ENCODE results near the gene NPY4R. TPM values are rescaled to one million over a fixed set of nuclear protein-coding genes. Genes with fewer than 3 reads are reported as not detected.
"Not testable (repeated sequence)": the region's sequence is repeated elsewhere in the genome, so short reads cannot be mapped to it uniquely, and the experiment has no call there.

Gene NPY4R
- total and polyA plus RNA-seq, 2 donors (not counting 3 experiments of a cell fraction or from before 2014, with no cell fraction given): not detected

DNA sequence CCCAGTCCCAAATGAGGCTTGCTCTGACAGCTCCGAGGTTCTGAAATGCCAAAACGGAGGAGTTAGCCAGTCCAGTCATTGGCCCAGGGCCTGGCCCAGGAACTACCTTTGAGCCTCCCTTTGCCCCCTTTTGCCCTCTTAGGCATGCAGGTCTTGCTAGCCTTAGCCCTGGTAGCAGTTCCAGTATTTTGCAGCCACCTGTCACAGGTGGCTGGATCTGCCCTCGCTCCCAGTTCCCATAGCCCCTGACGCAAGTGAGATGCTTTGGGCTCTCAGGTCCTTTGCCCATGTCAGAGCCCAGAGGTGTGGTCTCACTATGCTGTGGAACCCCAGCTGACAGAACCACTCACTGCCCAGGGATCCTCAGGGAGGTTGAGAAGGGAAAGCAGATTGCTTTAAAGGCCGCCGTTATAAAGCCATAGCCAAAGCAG lies 48.7 kb upstream of the NPY4R start:
- no TSS peak for BruUV-seq (replicated peaks)
- POLR2A ChIA-PET: no interaction called here

DNA sequence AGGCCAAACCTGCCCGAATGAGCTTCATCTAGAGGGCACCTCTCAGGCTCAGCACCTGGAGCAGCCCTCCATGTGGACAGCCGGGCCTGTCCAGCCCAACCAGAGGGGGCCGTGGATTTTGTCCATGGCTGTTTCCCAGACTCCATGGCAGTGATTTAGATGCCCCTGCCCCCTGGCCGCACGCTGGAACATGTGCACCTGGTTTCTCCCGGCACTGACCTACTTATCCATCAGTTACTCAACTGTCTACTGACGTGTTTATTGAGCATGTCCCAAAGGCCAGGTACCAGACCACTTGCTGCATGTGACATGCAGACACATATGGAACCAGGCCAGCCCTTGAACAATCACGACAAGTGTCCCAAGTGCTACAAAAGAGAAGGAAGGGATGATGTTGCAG lies 47.6 kb upstream of the NPY4R start:
- BruUV-seq (replicated peaks); dilution Hi-C loops (cut with MboI; ENCODE audit: extremely low pct_ligation_motif_present, low sequenced_read_pairs); H3K79me2 ChIP-seq (ENCODE audit: control insufficient read depth, insufficient read depth, low read length); H4K20me1 ChIP-seq (replicated peaks; ENCODE audit: control insufficient read depth, extremely low read depth, insufficient read depth, low read length); H3K9me1 ChIP-seq (replicated peaks; ENCODE audit: control insufficient read depth, extremely low read depth, insufficient read depth, low read length); H3K36me3 ChIP-seq (ENCODE audit: control insufficient read depth in 2 of 2, extremely low read depth in 1 of 2, insufficient read depth in 2 of 2, low read length in 2 of 2); H3K4me1 ChIP-seq (ENCODE audit: control insufficient read depth, extremely low read depth, insufficient read depth, low read length); FAIRE-seq; H2AFZ ChIP-seq (ENCODE audit: low read depth, low read length); DNase-seq (ENCODE audit: low read depth, low spot score); POLR2A ChIA-PET; H3K9ac ChIP-seq (replicated peaks; ENCODE audit: extremely low read depth, insufficient read depth, low read length); H3K4me3 ChIP-seq (replicated peaks in 1 of 3; ENCODE audit: insufficient read depth in 1 of 3, low read depth in 1 of 3, low read length in 3 of 3); H3K9me3 ChIP-seq (replicated peaks; ENCODE audit: control insufficient read depth, insufficient read depth, low read length); H3K4me2 ChIP-seq (ENCODE audit: insufficient read depth, low read length); CTCF ChIA-PET; H3K27ac ChIP-seq (ENCODE audit: insufficient read depth, low read depth, low read length); intact Hi-C loops (cut with micrococcal nuclease); H3K27me3 ChIP-seq (ENCODE audit: control insufficient read depth in 2 of 2, insufficient read depth in 2 of 2, low read length in 2 of 2): not testable (repeated sequence)

More for the DNA sequence above, 48.7 kb upstream of the NPY4R start:
- Histone ChIP-seq H3K4me1 (ENCODE audit: control insufficient read depth, extremely low read depth, insufficient read depth, low read length) (no peaks in the 10 kb centered on the region), H2AFZ (ENCODE audit: low read depth, low read length) (no peak overlapping the region), H3K9me3 (replicated peaks; ENCODE audit: control insufficient read depth, insufficient read depth, low read length) (no peaks in the 10 kb centered on the region), H3K27ac (ENCODE audit: insufficient read depth, low read depth, low read length) (no peak overlapping the region), H3K36me3 (ENCODE audit: control insufficient read depth in 2 of 2, extremely low read depth in 1 of 2, insufficient read depth in 2 of 2, low read length in 2 of 2) (no peaks in the 10 kb centered on the region), H3K4me3 (replicated peaks in 1 of 3; ENCODE audit: insufficient read depth in 1 of 3, low read depth in 1 of 3, low read length in 3 of 3) (no peak overlapping the region), H3K27me3 (ENCODE audit: control insufficient read depth in 2 of 2, insufficient read depth in 2 of 2, low read length in 2 of 2) (no peaks in the 10 kb centered on the region), H3K9me1 (replicated peaks; ENCODE audit: control insufficient read depth, extremely low read depth, insufficient read depth, low read length) (no peaks in the 10 kb centered on the region), H4K20me1 (replicated peaks; ENCODE audit: control insufficient read depth, extremely low read depth, insufficient read depth, low read length) (no peaks in the 10 kb centered on the region), H3K79me2 (ENCODE audit: control insufficient read depth, insufficient read depth, low read length) (no peaks in the 10 kb centered on the region), H3K4me2 (ENCODE audit: insufficient read depth, low read length) (no peak overlapping the region), H3K9ac (replicated peaks; ENCODE audit: extremely low read depth, insufficient read depth, low read length) (no peak overlapping the region)
- no peak for TF ChIP-seq MYC (IDR thresholded peaks at IDR 0.05; ENCODE audit: low read depth, low read length)
- FAIRE-seq (no peak), DNase-seq (ENCODE audit: low read depth, low spot score) (no peak)
- dilution Hi-C loops (cut with MboI; ENCODE audit: extremely low pct_ligation_motif_present, low sequenced_read_pairs): no loop called here
- intact Hi-C loops (cut with micrococcal nuclease): no loop called here
- CTCF ChIA-PET: no interaction called here

DNA sequence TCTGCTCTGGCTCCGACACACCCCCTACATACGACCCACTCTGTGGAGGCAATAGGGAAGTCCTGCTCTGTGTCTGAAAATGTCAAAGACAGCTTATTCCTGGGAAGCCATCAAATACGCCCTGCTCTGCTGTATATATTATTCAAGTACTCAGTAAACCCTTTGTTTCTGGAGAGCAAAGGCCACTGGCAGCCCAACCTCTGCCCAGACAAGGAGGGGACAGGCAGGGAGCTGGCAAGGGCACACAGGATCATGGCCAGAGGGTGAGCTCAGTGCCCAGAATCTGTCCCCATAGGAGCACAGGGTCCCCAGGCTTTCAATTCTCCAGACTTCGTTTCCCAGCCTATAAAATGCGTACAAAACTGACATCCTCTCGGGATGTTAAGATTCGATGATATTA lies 47.0 kb upstream of the NPY4R start:
- BruUV-seq (replicated peaks); CTCF ChIA-PET: not testable (repeated sequence)

DNA sequence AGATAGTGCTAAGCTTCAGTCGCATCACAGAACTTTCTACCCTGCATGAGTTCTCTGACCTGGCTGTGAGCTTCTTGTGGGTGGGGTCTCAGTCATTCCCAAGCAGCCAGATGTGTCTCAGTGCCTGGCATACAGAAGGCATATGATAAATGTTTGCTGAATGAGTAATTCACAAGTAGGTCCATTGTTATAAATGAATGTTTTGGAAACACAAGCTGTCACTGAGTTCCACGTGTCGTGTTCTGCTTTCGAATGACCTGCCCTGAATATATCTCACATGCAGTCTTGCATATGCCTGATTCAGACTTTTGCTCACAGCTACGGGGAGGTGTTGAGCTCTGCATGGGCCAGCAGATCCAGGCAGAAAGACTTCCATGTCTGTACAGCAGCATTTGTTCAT lies 46.2 kb upstream of the NPY4R start:
- H3K4me3 ChIP-seq (replicated peaks in 1 of 3; ENCODE audit: insufficient read depth in 1 of 3, low read depth in 1 of 3, low read length in 3 of 3); DNase-seq (ENCODE audit: low read depth, low spot score); POLR2A ChIA-PET; H3K4me2 ChIP-seq (ENCODE audit: insufficient read depth, low read length); intact Hi-C loops (cut with micrococcal nuclease); H3K27me3 ChIP-seq (ENCODE audit: control insufficient read depth in 2 of 2, insufficient read depth in 2 of 2, low read length in 2 of 2); H3K9ac ChIP-seq (replicated peaks; ENCODE audit: extremely low read depth, insufficient read depth, low read length); BruUV-seq (replicated peaks); dilution Hi-C loops (cut with MboI; ENCODE audit: extremely low pct_ligation_motif_present, low sequenced_read_pairs); H4K20me1 ChIP-seq (replicated peaks; ENCODE audit: control insufficient read depth, extremely low read depth, insufficient read depth, low read length); H3K9me3 ChIP-seq (replicated peaks; ENCODE audit: control insufficient read depth, insufficient read depth, low read length); H3K9me1 ChIP-seq (replicated peaks; ENCODE audit: control insufficient read depth, extremely low read depth, insufficient read depth, low read length); H3K79me2 ChIP-seq (ENCODE audit: control insufficient read depth, insufficient read depth, low read length); H2AFZ ChIP-seq (ENCODE audit: low read depth, low read length); FAIRE-seq; H3K4me1 ChIP-seq (ENCODE audit: control insufficient read depth, extremely low read depth, insufficient read depth, low read length); H3K27ac ChIP-seq (ENCODE audit: insufficient read depth, low read depth, low read length); H3K36me3 ChIP-seq (ENCODE audit: control insufficient read depth in 2 of 2, extremely low read depth in 1 of 2, insufficient read depth in 2 of 2, low read length in 2 of 2); CTCF ChIA-PET: not testable (repeated sequence)

More for the DNA sequence above, 47.0 kb upstream of the NPY4R start:
- DNase-seq (ENCODE audit: low read depth, low spot score); H3K9ac ChIP-seq (replicated peaks; ENCODE audit: extremely low read depth, insufficient read depth, low read length); H3K4me1 ChIP-seq (ENCODE audit: control insufficient read depth, extremely low read depth, insufficient read depth, low read length); POLR2A ChIA-PET; H3K27me3 ChIP-seq (ENCODE audit: control insufficient read depth in 2 of 2, insufficient read depth in 2 of 2, low read length in 2 of 2); H3K79me2 ChIP-seq (ENCODE audit: control insufficient read depth, insufficient read depth, low read length); FAIRE-seq; H2AFZ ChIP-seq (ENCODE audit: low read depth, low read length); intact Hi-C loops (cut with micrococcal nuclease); H3K27ac ChIP-seq (ENCODE audit: insufficient read depth, low read depth, low read length); H3K4me3 ChIP-seq (replicated peaks in 1 of 3; ENCODE audit: insufficient read depth in 1 of 3, low read depth in 1 of 3, low read length in 3 of 3); H3K36me3 ChIP-seq (ENCODE audit: control insufficient read depth in 2 of 2, extremely low read depth in 1 of 2, insufficient read depth in 2 of 2, low read length in 2 of 2); dilution Hi-C loops (cut with MboI; ENCODE audit: extremely low pct_ligation_motif_present, low sequenced_read_pairs); H4K20me1 ChIP-seq (replicated peaks; ENCODE audit: control insufficient read depth, extremely low read depth, insufficient read depth, low read length); H3K9me1 ChIP-seq (replicated peaks; ENCODE audit: control insufficient read depth, extremely low read depth, insufficient read depth, low read length); H3K4me2 ChIP-seq (ENCODE audit: insufficient read depth, low read length); H3K9me3 ChIP-seq (replicated peaks; ENCODE audit: control insufficient read depth, insufficient read depth, low read length): not testable (repeated sequence)

Data from endothelial cell of umbilical vein (primary cell).